22Rv1 (cell line): ENCODE results near the gene CIB4.

Experiments
- H3K27ac ChIP-seq: fragments of 450-650 bp; 2 replicates; pipeline ENCODE4 v1.5.1; 2017
- CTCF ChIP-seq: fragments of 450-650 bp; IDR thresholded peaks from 2 replicates; pipeline ENCODE4 v1.5.1; 2017; ENCODE audit warnings: mild to moderate bottlenecking
- ZFX ChIP-seq: fragments of 450-650 bp; IDR thresholded peaks from 2 replicates; pipeline ENCODE4 v1.6.1; 2017; ENCODE audit warnings: antibody characterized with exemption, borderline replicate concordance

CIB4 gene

GRCh38 chr2:26579025-26579722 is 62.0 kb downstream of the CIB4 start:
- no peak overlapping the region for H3K27ac ChIP-seq
- TF ChIP-seq CTCF (no peak), ZFX (no peak)

- no peak overlapping the region for H3K27ac ChIP-seq
- no peak for TF ChIP-seq CTCF
- no peak for TF ChIP-seq ZFX
These were observed 62.6 kb downstream of the CIB4 start for GRCh38 chr2:26578581-26578980.

GRCh38 chr2:26578113-26578458 is 63.1 kb downstream of the CIB4 start:
- H3K27ac ChIP-seq, result no peak overlapping the region
- TF ChIP-seq CTCF, result peak; percentile 31
- no peak for TF ChIP-seq ZFX

GRCh38 chr2:26577442-26578112 is 63.6 kb downstream of the CIB4 start:
- H3K27ac ChIP-seq, result no peak overlapping the region
- TF ChIP-seq ZFX, result no peak
- TF ChIP-seq CTCF, result peak; percentile 97

- TF ChIP-seq CTCF, result no peak
- no peak for TF ChIP-seq ZFX
These were observed 64.4 kb downstream of the CIB4 start for GRCh38 chr2:26576565-26577441.

GRCh38 chr2:26575836-26576564 is 65.2 kb downstream of the CIB4 start:
- no peak overlapping the region for H3K27ac ChIP-seq
- no peak for TF ChIP-seq ZFX
- no peak for TF ChIP-seq CTCF

More at GRCh38 chr2:26576565-26577441, 64.4 kb downstream of the CIB4 start:
- no peak overlapping the region for H3K27ac ChIP-seq
